H1 (cell line): ENCODE results near the gene UFSP2. TPM values are rescaled to one million over a fixed set of nuclear protein-coding genes. Genes with fewer than 3 reads are reported as not detected.

Source experiments
- CBX8 ChIP-seq: fragments of 300-800, 300-1000 bp; sonication (generic); IDR thresholded peaks from 2 replicates; pipeline ENCODE4 v1.7.1; 2016; ENCODE audit warnings: low read depth, low read length, borderline replicate concordance
- CHD2 ChIP-seq: IDR thresholded peaks from 2 replicates; pipeline ENCODE4 v1.6.1; 2012; ENCODE audit warnings: low read length, improper control_type of control experiment
- CTBP2 ChIP-seq: IDR thresholded peaks from 2 replicates; pipeline ENCODE4 v1.7.0; 2011; ENCODE audit warnings: borderline replicate concordance, mild to moderate bottlenecking, moderate library complexity, mixed read lengths, low read length; ENCODE audit not compliant: insufficient read depth, insufficient read length
- EGR1 ChIP-seq: IDR thresholded peaks from 2 replicates; pipeline ENCODE4 v1.6.1; 2011; ENCODE audit warnings: low read depth, low read length, borderline replicate concordance
- EZH2 ChIP-seq: fragments of 200-600 bp; sonication (generic); IDR thresholded peaks from 2 replicates; pipeline ENCODE4 v1.7.1; 2012; ENCODE audit warnings: low read depth, mild to moderate bottlenecking, moderate library complexity, low read length, inconsistent platforms; ENCODE audit not compliant: severe bottlenecking
- HDAC6 ChIP-seq: IDR thresholded peaks from one replicate; pipeline ENCODE4 v1.7.1; 2012; ENCODE audit warnings: low read depth, mild to moderate bottlenecking, inconsistent platforms, low read length, moderate library complexity
- KDM4A ChIP-seq: IDR thresholded peaks from one replicate; pipeline ENCODE4 v1.7.1; 2012; ENCODE audit warnings: low read depth, mild to moderate bottlenecking, moderate library complexity, low read length, inconsistent platforms; ENCODE audit not compliant: severe bottlenecking
- polyA plus RNA-seq, 7 experiments: library from polyadenylated mRNA; depleted of rRNA in 3 of 7; stranded (reverse) in 5 of 7; unstranded in 2 of 7; fragments of >200 nt in 5 of 7; fragments of 200-250 nt in 2 of 7; gene quantifications; 1 replicate in 5 of 7; 2 replicates in 1 of 7; 4 replicates in 1 of 7; pipeline versions ENCODE4 v1.2.1 to v1.2.3, GENCODE V29; 2011 to 2013; ENCODE audit warnings: missing spikeins in 2 of 7, mixed read lengths in 2 of 7
- total RNA-seq: library from RNA; stranded (reverse); fragmentation: NEBNext Ultra II Directional; extraction: Animal tissue kit (Norgen Biotek cat#: 25700); gene quantifications from 2 replicates; pipeline ENCODE4 v1.2.1, GENCODE V29; 2021

The UFSP2 gene
- total and polyA plus RNA-seq, 2 of the 8 experiments (the other 6 are each of a cell fraction or from before 2014, with no cell fraction given), result 22.9 to 26.0 TPM

- TF ChIP-seq EGR1 (no peak), KDM4A (no peak), CTBP2 (no peak), EZH2 (no peak), CBX8 (no peak), HDAC6 (no peak), CHD2 (no peak)
- TF ChIP-seq, all 59 proteins: peak for 0
Observed at GRCh38 chr4:185468999-185469398, 43.2 kb upstream of the UFSP2 start (continued).
